T follicular helper cell (primary cell): ENCODE measurements around the gene OXER1.

ENCODE experiments used
- DNase-seq: peaks from one replicate; pipeline ENCODE4 v3.0.0-alpha.2; 2020; ENCODE audit warnings: low read depth

OXER1 gene

DNA sequence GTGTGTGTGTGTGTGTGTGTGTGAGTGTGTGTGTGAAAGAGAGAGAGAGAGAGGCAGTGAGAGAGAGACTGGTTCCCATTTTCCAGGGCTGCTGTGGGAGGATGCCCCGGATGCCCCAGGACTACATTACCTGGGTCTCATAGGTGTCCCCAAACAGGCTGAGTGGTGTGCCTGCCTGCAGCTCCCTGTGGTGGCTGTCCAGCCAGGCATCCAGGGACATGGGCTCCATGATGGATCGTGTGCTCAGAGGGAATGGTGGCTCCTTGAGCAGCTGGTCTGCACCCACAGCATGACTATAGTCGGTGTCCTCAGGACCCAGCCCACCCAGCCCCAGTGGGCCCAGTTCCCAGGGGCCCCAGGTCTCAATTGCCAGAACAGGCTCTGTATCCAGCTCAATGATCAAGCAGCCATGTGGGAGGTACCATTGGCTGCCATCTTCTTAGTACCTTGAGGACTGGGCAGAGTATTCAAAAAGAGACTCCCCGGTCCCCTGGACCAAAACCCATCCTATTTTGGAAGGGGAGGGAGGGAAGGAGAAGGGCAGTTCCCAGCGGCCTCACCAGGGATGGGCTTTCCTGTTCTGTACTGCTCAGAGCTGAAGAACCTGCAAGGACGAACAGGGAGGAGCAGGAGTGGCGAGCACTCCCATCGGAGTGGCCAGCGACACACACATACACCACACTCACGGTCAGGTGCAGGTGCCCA lies 5.8 kb upstream of the OXER1 start:
- DNase-seq = no peak

DNA sequence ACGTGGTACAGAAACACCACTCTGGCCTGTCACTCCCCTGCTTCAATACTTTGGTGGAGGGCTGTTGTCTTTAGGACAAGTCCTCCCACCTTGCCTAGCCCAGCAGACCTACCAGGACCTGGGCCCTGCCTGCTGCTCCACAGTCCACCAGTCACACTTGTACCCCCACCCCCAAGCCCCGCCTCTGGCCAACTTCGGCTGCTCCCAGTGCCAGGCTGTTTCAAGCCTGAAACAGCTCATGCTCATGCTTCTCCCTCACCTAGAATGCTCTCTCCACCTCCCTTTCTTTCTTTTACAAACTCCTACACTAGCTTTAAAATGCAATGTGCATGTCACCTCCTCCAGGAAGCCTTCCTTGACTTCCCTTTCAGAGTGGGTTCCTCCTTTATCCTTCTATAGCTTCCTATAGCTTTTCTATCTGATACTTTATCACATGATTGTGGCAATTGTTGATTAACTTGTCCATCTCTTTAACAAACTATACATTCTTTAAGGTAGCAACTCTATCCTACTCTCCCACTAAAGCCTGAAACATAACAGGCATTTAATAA lies 4.8 kb upstream of the OXER1 start:
- no peak for DNase-seq

DNA sequence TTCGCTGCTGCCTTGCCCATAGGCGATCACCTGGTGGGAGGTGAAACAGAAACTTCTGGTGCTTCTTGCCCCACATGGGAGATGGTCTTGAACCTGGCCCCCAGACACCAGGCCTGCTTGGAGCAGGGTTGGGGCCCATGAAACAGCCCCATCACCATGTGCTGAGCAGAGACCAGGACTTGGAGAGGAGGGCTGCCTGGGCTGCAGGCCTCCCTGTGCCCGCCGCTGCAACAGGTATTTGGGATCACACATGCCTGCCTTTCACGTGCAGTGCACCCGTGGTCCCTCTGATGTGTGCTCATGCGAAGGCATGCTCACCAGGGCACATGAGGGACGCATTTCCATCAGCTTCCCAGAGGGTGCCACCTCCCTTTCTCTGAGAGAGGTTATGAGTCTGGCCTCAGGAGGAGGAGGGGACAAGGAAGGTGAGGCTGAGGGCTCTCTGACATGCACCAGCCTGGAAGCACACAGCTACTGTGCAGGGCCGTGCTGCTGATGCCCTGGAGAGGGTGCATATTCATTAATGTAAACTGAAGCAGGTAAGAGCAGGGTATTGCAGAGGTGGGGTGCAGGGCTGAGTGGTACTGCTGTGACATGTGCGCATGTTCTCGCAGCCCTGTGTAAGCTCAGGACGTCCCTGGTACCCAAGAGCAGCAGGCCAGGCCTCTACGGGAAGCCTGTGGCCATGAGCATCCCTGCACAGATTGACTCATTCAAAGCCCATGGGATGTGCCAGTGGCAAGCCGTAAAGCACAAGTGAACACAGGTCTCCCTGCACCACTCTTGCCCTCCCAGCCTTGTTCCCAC lies 4.2 kb upstream of the OXER1 start:
- DNase-seq = no peak

DNA sequence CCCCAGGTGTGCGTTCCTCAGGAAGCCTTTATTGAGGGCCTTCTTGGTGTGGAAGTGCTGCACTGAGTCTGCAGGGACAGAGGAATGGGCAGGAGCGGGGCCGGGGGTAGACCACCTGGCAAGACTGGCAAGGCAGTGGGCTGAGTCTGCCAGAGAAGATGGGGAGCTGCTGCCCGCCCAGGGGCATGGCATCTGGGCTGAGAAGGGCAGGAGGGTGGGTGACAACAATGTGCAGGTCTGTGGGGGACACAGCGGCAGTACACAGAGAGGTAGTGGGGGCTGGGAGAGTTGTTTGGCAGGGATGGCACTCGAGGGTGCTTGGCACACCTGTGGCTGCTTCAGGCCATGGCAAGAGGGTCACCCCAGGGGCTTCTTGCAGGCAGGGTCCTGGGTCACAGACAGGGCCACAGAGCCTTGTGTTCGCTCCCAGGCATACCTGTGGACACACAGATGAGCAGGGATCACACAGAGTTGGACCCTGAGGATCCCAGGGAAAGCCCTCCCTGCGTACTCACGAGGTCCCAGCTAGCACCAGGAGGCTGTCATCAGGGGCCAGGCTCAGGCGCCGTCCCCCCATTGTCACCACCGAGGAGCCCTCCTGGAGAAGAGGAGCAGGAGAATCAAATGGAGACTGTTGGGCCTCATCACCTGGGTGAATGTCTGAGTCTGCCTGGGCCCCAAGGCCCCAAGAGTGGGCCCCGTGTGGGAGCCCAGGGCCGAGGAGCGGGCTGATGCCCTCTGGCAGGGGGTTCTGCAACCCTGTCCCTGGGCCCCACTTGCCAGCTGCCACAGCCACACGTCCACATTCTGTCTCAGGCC lies 3.4 kb upstream of the OXER1 start:
- DNase-seq = no peak

DNA sequence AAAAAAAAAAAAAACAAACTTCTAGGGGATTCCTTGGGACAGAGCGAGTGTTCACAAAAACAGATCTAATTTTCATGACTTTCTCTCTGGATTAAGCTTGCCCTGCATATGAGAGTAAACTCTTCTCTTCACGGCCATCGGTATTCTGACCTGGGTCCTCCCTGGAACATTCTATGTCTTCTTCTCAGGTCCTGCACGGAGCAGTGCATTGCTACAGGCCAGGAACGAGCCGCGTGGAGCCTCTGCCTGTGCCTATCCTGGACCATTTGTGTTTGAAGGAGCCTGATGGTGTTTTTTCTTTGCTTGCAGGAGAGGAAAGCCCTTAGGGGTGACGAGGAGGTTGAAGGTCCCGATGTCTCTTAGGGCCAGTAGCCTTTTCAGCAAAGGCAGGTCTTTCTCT lies 1.8 kb upstream of the OXER1 start:
- no peak for DNase-seq

DNA sequence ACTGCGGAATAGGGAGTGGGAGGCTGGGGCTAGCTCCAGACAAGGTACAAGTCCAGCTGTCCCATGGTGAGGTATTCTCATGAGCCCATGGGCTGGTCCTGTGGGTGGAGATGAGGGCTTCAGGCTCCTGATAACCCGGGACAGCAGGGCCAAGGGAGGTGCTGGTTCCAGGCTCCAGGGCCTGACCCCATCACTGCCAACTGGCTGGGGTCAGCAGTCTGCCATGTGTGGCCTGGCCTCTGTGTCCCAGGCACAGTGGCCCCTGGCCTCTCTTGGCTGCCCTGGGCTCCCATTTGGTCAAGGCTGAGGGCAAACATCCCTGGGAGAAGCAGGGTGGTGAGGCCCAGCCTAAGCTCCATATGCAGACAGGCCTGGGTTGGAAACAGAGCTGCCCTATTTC lies 966 bp upstream of the OXER1 start:
- DNase-seq = no peak

DNA sequence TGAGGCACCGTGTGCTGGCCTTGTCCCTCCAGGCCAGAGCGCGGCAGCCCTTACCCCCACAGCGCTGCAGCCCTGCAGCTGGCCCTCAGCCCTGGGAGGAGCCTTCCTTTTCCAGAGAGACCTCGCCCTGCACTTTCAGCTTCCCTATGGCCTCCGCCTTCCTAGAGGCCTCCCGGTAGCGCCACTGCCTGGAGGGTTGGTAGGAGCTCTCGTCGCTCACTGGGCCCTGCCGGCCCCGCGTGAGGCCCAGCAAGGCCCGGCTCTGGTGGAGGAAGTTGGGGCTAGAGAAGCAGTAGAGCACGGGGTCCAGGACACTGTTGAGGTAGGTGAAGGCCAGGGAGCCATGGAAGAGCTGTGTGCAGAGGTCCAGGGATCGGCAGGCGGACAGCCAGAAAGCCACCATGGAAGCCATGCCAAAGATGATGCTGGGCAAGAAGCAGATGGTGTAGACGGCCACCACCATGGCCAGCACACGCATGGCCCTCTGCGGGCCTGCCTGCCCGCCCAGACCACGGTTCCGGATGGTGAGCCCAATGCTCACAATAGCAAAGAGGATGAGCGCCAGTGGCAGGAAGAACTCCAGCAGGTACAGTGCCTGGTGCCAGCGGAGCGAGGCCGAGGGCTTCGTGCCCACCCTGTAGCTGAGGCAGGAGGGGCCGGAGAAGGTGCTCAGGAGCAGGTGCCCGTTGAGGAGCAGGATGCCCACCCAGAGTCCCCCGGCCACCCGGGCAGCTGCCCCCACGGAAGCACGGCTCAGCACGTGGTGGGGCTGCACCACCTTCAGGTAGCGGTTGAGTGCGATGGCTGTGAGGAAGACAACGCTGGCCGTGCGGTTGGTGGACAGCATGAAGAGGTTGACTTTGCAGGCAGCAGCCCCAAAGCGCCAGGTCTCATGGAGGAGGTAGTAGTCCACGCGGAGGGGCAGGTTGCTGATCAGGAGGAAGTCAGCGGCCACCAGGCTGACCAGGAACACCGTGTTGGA lies 821 bp downstream of the OXER1 start:
- DNase-seq = no peak

DNA sequence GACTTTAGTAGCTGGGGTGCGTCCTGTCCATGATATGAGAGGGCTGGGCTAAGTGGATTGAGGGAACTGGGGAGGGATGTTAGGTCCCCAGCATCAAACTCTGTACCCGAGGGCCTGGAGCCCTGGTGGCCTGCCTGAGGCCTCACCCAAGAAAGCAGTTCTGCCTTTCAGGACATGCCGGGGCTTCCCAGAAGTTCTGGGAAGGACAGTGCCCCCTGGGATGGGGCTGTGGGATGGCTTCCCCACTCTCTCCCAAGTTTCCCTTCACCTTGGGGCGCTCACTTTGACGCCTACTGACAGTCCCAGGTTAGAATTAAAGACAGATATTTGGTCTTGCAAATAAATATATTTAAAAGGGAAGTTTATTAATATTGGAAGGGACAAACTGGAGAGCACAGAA lies 1.8 kb downstream of the OXER1 start:
- no peak for DNase-seq

DNA sequence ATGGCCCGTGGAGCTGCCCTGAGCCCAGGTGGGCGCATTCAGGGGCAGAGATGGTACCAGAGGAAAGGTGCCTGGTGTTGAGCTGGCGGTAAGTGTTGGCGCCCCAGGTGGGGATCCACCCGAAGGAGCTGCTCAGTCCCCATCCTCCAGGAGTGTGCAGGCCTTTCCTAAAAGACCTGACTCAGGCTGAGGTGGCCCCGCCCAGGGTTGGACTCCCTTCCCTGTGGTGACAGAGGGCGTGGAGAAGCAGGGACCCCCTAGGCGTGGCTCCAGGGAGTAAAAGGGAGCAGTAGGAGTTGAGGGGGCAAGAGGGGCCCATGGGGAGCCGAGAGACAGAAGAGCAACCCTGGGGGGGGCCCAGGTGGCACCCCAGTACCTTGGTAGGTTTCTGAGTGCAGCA lies 2.4 kb downstream of the OXER1 start:
- no peak for DNase-seq

DNA sequence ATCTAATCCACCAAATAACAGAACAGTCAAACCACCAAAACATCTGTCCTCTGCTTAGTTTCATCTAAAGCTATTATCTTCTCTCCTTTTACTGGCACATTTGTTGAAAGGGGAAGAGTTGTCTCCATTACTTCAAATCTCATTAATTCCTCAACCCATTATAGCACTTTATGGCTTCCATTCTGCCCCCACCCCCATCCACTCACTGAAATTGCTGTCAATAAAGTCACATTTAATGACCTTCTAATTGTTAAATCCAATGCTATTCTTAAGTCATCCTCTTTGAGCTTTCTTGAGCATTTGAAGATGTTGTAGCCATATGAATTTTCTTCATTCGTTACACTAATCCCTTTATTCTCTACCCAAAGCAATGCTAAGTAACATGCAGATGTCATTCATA lies 5.2 kb downstream of the OXER1 start:
- no peak for DNase-seq

DNA sequence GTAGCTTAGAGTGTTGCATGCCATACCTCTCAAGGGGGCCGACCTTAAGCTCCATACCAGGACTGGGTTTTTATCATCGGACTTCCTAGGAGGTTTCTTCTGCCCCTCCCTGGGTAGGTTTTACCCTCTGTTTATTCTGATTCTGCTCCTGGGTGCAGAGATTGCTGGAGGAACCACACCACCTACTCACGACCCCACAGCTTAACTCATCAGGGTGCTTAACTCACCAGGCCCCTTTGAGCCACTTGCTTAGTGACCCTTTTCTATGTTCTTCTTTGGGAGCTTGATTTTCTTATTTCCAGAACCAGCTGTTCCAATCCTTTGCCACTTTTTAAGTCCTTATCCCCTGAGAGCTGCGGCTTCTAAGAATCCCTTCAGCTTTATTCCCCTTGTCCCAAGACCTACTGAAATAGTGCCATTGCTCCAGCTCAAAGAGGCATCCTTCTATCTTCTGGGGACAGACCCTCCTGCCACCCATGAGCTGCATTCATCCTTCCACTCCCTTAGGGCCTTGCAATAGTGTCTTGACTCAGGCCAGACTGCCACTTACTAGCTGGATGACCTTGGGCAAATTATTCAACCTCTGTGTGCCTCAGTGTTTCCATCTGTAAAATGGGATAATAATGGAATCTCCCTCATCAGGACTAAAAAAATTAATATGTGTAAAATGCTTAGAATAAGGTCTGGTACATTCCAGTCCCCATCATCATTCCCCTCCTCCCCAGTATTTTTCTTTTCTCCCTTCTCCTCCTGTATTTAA lies 5.8 kb downstream of the OXER1 start:
- no peak for DNase-seq

DNA sequence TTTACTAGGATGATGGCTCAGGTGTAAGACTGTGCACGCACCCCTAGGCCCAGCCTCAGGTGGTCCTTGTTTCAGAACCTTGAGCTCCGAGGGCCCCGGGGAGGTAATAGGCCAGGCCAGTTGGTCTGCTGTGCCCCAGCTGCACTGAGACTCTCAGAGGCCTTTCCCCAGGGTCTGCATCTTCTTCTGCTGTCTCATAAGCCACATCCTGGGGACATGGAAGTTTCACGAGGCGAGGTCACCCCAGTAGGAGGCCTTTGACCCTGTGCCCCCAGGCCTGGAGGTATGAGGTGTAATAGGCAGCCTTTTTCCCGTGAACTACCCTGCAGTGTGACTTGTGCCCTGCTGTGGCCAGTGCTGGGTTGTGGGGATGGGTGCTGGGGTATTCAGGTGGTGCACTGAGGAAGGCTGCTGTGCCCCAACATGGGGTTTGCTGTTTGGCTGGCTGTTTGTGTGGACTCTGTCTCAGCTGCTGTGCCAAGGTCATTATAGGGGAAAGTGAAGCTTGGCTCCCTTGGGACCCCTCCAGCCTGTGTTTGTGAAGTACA lies 6.9 kb downstream of the OXER1 start:
- no peak for DNase-seq

DNA sequence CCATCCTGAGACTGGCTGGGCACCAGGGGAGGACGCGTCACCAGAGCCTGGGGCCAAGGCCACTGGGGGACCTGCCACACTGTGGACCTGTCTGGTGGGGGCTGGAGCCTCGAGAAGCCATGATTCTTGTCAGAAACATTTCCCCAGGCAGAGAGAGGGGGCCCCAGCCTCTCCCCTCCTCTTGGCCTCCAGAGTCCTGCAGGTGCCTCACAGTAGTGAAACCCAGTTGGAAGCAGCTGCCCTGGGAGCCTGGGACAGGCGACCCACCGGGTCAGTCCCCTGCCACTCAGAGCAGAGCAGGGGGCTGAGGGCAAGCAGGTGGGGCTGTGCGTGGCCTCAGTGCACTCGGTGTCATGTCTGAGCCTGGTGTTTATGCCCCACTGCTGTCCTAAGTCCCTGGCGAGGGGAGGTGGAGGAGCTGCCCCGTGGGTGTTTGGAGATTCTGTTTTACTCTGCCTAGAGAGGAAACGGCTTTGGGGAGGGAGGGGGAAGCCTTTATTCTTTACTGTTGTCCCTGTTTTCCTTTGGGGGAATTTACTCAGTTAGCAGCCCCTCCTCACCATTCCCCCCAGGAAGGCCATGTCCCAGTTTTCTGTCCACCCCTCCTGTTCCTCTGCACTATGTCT lies 7.7 kb downstream of the OXER1 start:
- DNase-seq = no peak

DNA sequence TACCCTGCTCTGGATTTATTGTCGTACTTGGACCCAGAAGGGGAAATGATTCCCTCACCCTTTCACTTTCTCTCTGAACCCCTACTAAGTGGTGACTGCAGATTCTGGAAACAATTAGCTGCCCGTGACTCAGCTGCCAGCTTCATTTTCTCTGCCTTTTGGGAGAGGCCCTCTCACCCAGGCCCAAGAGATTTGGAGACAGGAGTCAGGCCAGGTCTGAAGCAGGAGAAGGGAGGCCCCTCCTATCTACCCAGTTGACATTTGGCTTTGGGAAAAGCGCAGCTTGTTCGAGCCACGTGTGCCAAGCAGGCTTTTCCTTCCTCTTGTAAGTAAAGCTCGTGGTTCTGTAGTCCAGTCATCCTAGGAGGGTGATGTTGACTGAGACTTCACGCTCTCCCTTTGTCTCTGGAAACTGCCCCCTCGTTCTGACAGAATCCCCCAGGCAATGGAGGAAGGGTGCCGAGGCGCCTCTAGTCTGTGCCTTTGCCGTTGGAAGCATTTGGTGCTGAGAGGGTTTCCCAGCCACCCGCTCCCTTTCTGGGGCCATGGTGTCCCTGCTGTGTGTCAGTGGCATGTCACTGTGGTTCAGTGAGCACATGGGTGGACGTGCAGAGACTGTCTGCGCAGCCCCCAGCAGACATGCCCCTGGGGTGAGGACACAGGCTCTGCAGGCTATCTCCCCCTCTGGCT lies 8.6 kb downstream of the OXER1 start:
- no peak for DNase-seq

DNA sequence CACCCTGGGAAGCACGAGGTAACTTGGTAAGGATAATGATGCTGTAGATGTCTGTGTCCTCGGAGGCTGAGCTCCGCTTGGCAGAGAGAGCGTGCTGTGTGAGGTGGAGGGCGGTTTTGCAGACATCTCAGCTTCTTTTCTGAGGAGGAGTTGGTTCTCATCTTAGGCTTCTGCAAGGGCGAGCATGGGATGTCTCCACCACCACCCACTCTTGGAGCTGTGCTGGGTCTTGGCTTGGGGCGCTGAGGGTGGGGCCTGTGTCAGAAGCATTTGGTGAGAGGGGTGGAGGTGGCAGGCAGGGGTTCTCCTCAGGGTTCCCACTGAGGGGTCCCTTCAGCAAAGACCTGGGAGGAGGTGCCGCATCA lies 9.2 kb downstream of the OXER1 start:
- no peak for DNase-seq

DNA sequence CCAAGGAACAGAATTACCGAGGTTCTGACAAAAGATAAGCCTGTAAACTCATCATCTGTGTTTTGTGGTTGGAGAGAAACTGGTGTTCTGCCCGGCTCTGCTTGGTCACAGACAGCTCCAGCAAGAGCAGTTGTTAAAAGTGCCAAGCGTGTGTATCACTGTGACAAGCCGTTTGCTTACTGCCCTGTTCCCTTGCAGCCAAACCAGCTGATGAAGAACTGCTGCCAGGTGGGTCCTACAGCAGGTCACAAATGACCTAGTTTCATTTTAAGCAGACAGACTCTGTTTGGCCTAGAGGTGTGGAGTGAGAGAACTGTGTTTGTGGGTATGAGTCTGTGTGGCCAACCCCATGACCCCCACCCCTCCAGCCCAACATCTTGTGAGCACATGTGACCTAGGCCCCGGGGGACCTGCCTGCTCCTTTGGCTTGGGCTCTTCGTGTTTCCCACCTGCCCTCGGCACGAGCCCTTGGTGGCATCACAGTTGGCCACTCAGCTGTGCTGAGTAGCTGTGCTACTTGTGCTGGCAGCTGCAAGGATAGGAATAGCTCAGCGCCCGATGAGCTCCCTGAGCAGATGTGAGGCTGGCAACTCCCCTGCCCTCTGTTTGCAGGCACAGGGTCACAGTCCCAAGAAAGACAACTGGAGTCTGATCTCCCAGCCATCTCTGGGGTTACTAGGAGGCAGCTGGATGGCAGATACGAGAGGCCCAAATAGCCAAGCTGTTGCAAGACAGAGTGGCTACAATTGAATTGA lies 9.7 kb downstream of the OXER1 start:
- DNase-seq = no peak

DNA sequence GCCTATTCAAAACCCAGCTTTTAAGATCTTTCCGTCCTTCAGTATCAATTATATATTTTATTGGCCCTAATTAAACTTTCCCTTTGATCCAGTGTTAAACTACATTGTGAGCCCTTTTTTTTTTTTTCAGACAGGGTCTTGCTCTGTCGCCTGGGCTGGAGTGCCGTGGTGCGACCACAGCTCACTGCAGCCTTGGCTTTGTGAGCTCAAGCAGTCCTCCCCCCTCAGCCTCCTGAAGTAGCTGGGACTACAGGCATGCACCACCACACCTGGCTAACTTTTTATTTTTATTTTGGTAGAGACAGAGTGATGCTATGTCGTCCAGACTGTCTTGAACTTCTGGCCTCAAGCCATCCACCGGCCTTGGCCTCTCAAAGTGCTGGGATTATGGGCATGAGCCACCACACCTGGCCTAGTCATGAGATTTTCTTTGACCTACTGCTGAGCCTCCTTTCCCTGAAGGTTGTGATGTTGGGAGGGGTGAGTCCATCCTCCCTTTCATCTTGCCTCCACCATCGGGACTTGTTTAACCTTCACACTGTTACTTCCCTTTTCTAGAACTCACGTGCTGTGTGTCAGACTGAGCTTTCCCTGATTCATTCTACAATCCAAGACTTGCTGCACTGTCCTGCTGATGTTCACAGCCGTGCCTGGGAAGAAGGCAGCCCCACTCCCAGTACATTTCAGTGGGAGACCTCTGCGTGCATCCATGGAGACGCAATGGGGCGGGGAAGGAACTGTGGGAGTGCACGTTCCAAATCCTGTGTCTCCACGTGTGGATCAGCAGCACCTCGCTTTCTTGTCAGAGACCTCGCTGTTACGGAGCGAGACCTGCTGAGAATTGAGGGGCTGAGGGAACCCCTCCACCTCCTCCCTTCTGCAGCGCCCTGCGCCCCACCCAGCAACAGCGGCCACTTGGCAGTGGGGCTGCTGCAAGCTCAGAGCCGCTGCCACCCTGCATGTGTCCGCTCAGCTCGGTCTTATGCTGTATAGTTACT lies 10.8 kb downstream of the OXER1 start:
- DNase-seq = no peak
